ENCODE measurements around the gene MTERF1.
"Not testable (repeated sequence)": the region's sequence is repeated elsewhere in the genome, so short reads cannot be mapped to it uniquely, and the experiment has no call there.

- TF ChIP-seq MAX (IDR thresholded peaks at IDR 0.05; ENCODE audit: low read depth); NRF1 (IDR thresholded peaks at IDR 0.05; ENCODE audit: low read depth, low read length); PBX3 (IDR thresholded peaks at IDR 0.05); FOXJ3 (CRISPR knock-in tag; IDR thresholded peaks at IDR 0.05); CTCF (IDR thresholded peaks at IDR 0.05): not testable (repeated sequence)
These were observed 13.2 kb upstream of the MTERF1 start for GRCh38 chr7:91893699-91894098.
